K562 (cell line): Measurements from ENCODE around the gene TFAP2A. TPM values are rescaled to one million over a fixed set of nuclear protein-coding genes. Genes with fewer than 3 reads are reported as not detected.

Experiments used
- AFF4 ChIP-seq: sonication (generic); formaldehyde crosslinking; IDR thresholded peaks from 2 replicates; pipeline ENCODE4 v1.8.0; 2023; ENCODE audit warnings: mild to moderate bottlenecking, missing genetic modification reagents
- BRD4 ChIP-seq: fragments of 200-600 bp; sonication (generic); IDR thresholded peaks from 2 replicates; pipeline ENCODE4 v1.6.1; 2017; ENCODE audit warnings: inconsistent platforms
- CAMTA2 ChIP-seq: fragments of 250-450 bp; sonication (Bioruptor Pico); conservative IDR thresholded peaks from 2 replicates; pipeline ENCODE4 v1.5.1; 2022
- GTF3C2 ChIP-seq: IDR thresholded peaks from 3 replicates; pipeline ENCODE4 v1.6.1; 2011; ENCODE audit warnings: borderline replicate concordance, mild to moderate bottlenecking, moderate library complexity; ENCODE audit not compliant: insufficient read length; ENCODE audit errors: extremely low read depth
- NCOA2 ChIP-seq, 2 experiments: fragments of 450-650 bp; IDR thresholded peaks; 2 replicates each; pipeline ENCODE4 v1.6.1; 2018; ENCODE audit warnings: mild to moderate bottlenecking in 2 of 2, moderate library complexity in 1 of 2; ENCODE audit not compliant: partially characterized antibody in 2 of 2
- OTX1 ChIP-seq: fragments of 450-650 bp; formaldehyde crosslinking; IDR thresholded peaks from 2 replicates; pipeline ENCODE4 v1.4.0; 2022; ENCODE audit warnings: mild to moderate bottlenecking
- RBM15 ChIP-seq: fragments of 200-400 bp; formaldehyde crosslinking; IDR thresholded peaks from 2 replicates; pipeline ENCODE4 v1.6.1; 2018; ENCODE audit warnings: mild to moderate bottlenecking, low read length, moderate library complexity; ENCODE audit not compliant: insufficient read depth
- RNF219 ChIP-seq: fragments of 250-450 bp; sonication (Bioruptor Pico); IDR thresholded peaks from 2 replicates; pipeline ENCODE4 v1.5.0; 2022; ENCODE audit warnings: mild to moderate bottlenecking
- SIX5 ChIP-seq, 2 experiments: IDR thresholded peaks; 2 replicates each; pipeline ENCODE4 v1.6.1; 2011; ENCODE audit warnings: low read length in 2 of 2, borderline replicate concordance in 1 of 2, low read depth in 1 of 2, mild to moderate bottlenecking in 1 of 2, moderate library complexity in 1 of 2; ENCODE audit not compliant: insufficient read depth in 1 of 2
- SP2 ChIP-seq: IDR thresholded peaks from 2 replicates; pipeline ENCODE4 v1.6.1; 2011; ENCODE audit warnings: mild to moderate bottlenecking, low read depth, low read length, moderate library complexity; ENCODE audit not compliant: poor library complexity, severe bottlenecking; ENCODE audit errors: extremely low read depth
- TAL1 ChIP-seq: fragments of 450-650 bp; IDR thresholded peaks from 2 replicates; pipeline ENCODE4 v1.6.1; 2016; ENCODE audit warnings: mild to moderate bottlenecking
- TBL1XR1 ChIP-seq, 2 experiments: IDR thresholded peaks; 2 replicates each; pipeline ENCODE4 v1.6.1; 2012; ENCODE audit warnings: improper control_type of control experiment in 2 of 2, low read length in 2 of 2, mild to moderate bottlenecking in 1 of 2
- ZBTB17 ChIP-seq: fragments of 450-650 bp; formaldehyde crosslinking; IDR thresholded peaks from 2 replicates; pipeline ENCODE4 v1.4.0; 2020; ENCODE audit warnings: mild to moderate bottlenecking
- ZBTB8A ChIP-seq: fragments of 450-650 bp; IDR thresholded peaks from 2 replicates; pipeline ENCODE4 v1.6.1; 2018; ENCODE audit warnings: mild to moderate bottlenecking, moderate library complexity; ENCODE audit not compliant: partially characterized antibody
- ZNF184 ChIP-seq: sonication (generic); formaldehyde crosslinking; IDR thresholded peaks from 2 replicates; pipeline ENCODE4 v1.5.0; 2020; ENCODE audit warnings: missing genetic modification reagents
- ZNF639 ChIP-seq, 2 experiments: fragments of 200-800 bp in 1 of 2; sonication (Bioruptor generic) in 1 of 2; sonication (generic) in 1 of 2; formaldehyde crosslinking in 1 of 2; IDR thresholded peaks in 1 of 2; conservative IDR thresholded peaks in 1 of 2; 2 replicates each; pipeline versions ENCODE4 v1.5.0 to v1.6.1; 2016 to 2020; ENCODE audit warnings: missing compliant biosample characterization in 1 of 2, missing genetic modification characterization in 1 of 2, missing genetic modification reagents in 1 of 2
- polyA plus RNA-seq, 8 experiments: library from polyadenylated mRNA; depleted of rRNA in 4 of 8; stranded (reverse) in 5 of 8; unstranded in 3 of 8; fragments of >200 nt; fragmentation: Nextera tagmentation in 2 of 8; fragmentation: Illumina TruSeq in 1 of 8; extraction: Ambion mirVana in 2 of 8; extraction: Trizol in 1 of 8; gene quantifications; 2 replicates each; pipeline versions ENCODE4 v1.2.1 to v1.2.3, GENCODE V29; 2011 to 2014; ENCODE audit warnings: inconsistent platforms in 1 of 8, missing spikeins in 1 of 8
- total RNA-seq, 7 experiments: library from RNA; depleted of rRNA in 6 of 7; stranded (reverse); fragments of >200 nt in 6 of 7; fragmentation: Illumina TruSeq in 2 of 7; extraction: Trizol in 2 of 7; gene quantifications; 2 replicates each; pipeline versions ENCODE4 v1.2.1 to v1.2.3, GENCODE V29; 2011 to 2021; ENCODE audit warnings: low replicate concordance in 1 of 7

The TFAP2A gene
- total and polyA plus RNA-seq, 9 of the 15 experiments (the other 6 are each of a cell fraction or from before 2014, with no cell fraction given), result 0.14 to 0.53 (median 0.19) TPM; not detected in 1

GRCh38 chr6:10403385-10404106, 11.3 kb downstream of the TFAP2A start (continued):
- no peak for TF ChIP-seq GTF3C2
- no peak for TF ChIP-seq BRD4
- TF ChIP-seq AFF4 (CRISPR knock-in tag), result no peak
- no peak for TF ChIP-seq RNF219 (CRISPR knock-in tag)
- TF ChIP-seq RBM15, result no peak
- TF ChIP-seq OTX1 (CRISPR knock-in tag), result peak; percentile 85
- TF ChIP-seq TBL1XR1 (IDR thresholded peaks at IDR 0.05; ENCODE audit: low read length in 2 of 2), result peak in 1 of 2 experiments; percentile 30; a peak in 1 of 4 replicates
- TF ChIP-seq ZNF184 (CRISPR knock-in tag), result no peak
- TF ChIP-seq ZBTB17 (CRISPR knock-in tag), result no peak; the same call in 1 of the 2 replicates
- TF ChIP-seq SIX5 (IDR thresholded peaks at IDR 0.05; ENCODE audit: borderline replicate concordance in 1 of 2, insufficient read depth in 1 of 2, low read depth in 1 of 2, low read length in 2 of 2), result no peak
- no peak for TF ChIP-seq SP2
- TF ChIP-seq CAMTA2 (CRISPR knock-in tag), result no peak
- TF ChIP-seq ZBTB8A, result no peak
- TF ChIP-seq NCOA2 (IDR thresholded peaks at IDR 0.05; ENCODE audit: partially characterized antibody in 2 of 2), result peak in 1 of 2 experiments; percentile 33
- no peak for TF ChIP-seq TAL1
- TF ChIP-seq ZNF639 (CRISPR knock-in tag; conservative IDR thresholded peaks at IDR 0.05 in 1 of 2, IDR thresholded peaks at IDR 0.05 in 1 of 2), result no peak
